ENCODE data around the gene GSTA1. TPM values are rescaled to one million over a fixed set of nuclear protein-coding genes. Genes with fewer than 3 reads are reported as not detected.
"Not testable (repeated sequence)": the region's sequence is repeated elsewhere in the genome, so short reads cannot be mapped to it uniquely, and the experiment has no call there.

GSTA1 gene
- polyA plus RNA-seq, 6 donors from 2014 or later = not detected

- H3K9me3 Mint-ChIP-seq = peaks cover 2 to 19% (median 10%) of the 10 kb centered on the region in 7 donors
- not testable (repeated sequence) for H3K27ac Mint-ChIP-seq; ATAC-seq (ENCODE audit: low read depth in 2 of 2); H3K4me1 Mint-ChIP-seq; DNase-seq; H3K4me3 Mint-ChIP-seq
- peaks cover 5 to 15% (median 8%) of the 10 kb centered on the region in 3 donors for H3K27me3 Mint-ChIP-seq
- peaks cover 4 to 14% of the 10 kb centered on the region in 2 donors for H3K36me3 Mint-ChIP-seq
These were observed 14.0 kb downstream of the GSTA1 start for GRCh38 chr6:52789658-52790057.

DNA sequence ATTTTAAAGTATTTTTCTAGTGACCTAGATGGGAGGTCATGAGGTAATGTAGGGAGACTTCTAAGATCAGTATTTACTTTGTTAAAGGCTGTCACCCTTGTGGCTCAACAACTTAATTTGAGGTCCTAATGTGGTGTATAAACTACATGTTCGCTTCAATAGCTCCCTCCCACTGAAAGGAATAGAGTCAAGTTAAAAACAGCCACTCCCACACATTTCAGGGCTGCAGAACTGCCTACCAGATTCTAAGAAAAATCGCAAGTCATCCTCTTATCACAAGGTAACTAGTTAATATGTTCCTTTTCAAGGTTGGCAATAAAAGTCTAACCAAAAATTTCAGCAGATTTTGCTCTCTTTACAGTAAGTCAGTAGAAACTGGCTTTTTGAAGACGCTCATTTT is 15.1 kb downstream of the GSTA1 start:
- Mint-ChIP-seq H3K9me3 (peaks cover 5 to 17% (median 10%) of the 10 kb centered on the region in 7 donors), H3K27ac (no peak overlapping the region), H3K4me3 (no peak overlapping the region), H3K36me3 (peaks cover 4 to 13% of the 10 kb centered on the region in 2 donors), H3K4me1 (no peaks in the 10 kb centered on the region), H3K27me3 (peaks cover 5 to 15% (median 8%) of the 10 kb centered on the region in 3 donors)
- no peak for DNase-seq
- no peak for ATAC-seq (ENCODE audit: low read depth in 2 of 2)

GRCh38 chr6:52787917-52788316 is 15.7 kb downstream of the GSTA1 start:
- ATAC-seq (ENCODE audit: low read depth in 2 of 2) (no peak), DNase-seq (no peak)
- H3K9me3 Mint-ChIP-seq = peaks cover 5 to 14% (median 7%) of the 10 kb centered on the region in 7 donors
- no peak overlapping the region for H3K27ac Mint-ChIP-seq
- peaks cover 4 to 7% of the 10 kb centered on the region in 2 donors for H3K36me3 Mint-ChIP-seq
- H3K4me3 Mint-ChIP-seq = no peak overlapping the region
- peaks cover 8 to 15% (median 8%) of the 10 kb centered on the region in 3 donors for H3K27me3 Mint-ChIP-seq
- no peaks in the 10 kb centered on the region for H3K4me1 Mint-ChIP-seq

DNA sequence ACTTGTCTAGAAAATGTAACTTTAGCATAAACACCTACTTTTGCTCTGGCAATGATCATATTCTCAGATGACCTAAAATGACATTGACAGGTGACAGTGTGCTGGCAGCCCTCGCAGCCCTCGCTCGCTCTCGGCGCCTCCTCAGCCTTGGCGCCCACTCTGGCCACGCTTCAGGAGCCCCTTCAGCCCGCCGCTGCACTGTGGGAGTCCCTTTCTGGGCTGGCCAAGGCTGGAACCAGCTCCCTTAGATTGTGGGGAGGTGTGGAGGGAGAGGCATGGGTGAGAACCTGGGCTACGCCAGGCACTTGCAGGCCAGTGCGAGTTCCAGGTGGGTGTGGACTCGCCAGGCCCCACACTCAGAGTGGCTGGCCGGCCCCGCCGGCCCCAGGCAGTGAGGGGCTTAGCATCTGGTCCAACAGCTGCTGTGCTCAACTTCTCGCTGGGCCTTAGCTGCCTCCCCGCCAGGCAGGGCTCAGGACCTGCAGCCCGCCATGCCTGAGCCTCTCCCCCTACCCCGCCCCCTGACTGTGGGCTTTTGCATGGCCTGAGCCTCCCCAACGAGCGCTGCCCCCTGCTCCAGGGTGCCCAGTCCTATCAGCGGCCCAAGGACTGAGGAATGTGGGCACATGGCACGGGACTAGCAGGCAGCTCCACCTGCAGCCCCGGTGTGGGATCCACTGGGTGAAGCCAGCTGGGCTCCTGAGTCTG is 17.2 kb downstream of the GSTA1 start:
- H3K9me3 Mint-ChIP-seq = peaks cover 0 to 5% (median 2%) of the 10 kb centered on the region in 7 donors
- H3K36me3 Mint-ChIP-seq = no peaks in the 10 kb centered on the region
- no peak for ATAC-seq (ENCODE audit: low read depth in 2 of 2)
- peaks cover 8 to 13% (median 12%) of the 10 kb centered on the region in 3 donors for H3K27me3 Mint-ChIP-seq
- no peaks in the 10 kb centered on the region for H3K4me1 Mint-ChIP-seq
- DNase-seq = no peak
- H3K4me3 Mint-ChIP-seq = no peak overlapping the region
- no peak overlapping the region for H3K27ac Mint-ChIP-seq

GRCh38 chr6:52782696-52783274 is 20.8 kb downstream of the GSTA1 start:
- H3K27me3 Mint-ChIP-seq = peaks cover 14 to 24% (median 23%) of the 10 kb centered on the region in 3 donors
- not testable (repeated sequence) for DNase-seq; H3K4me3 Mint-ChIP-seq; H3K27ac Mint-ChIP-seq; H3K9me3 Mint-ChIP-seq; H3K4me1 Mint-ChIP-seq; ATAC-seq (ENCODE audit: low read depth in 2 of 2); H3K36me3 Mint-ChIP-seq

- DNase-seq; H3K9me3 Mint-ChIP-seq; H3K4me1 Mint-ChIP-seq; ATAC-seq (ENCODE audit: low read depth in 2 of 2); H3K4me3 Mint-ChIP-seq; H3K36me3 Mint-ChIP-seq; H3K27ac Mint-ChIP-seq: not testable (repeated sequence)
- peaks cover 19 to 29% (median 25%) of the 10 kb centered on the region in 3 donors for H3K27me3 Mint-ChIP-seq
These were observed 21.4 kb downstream of the GSTA1 start for GRCh38 chr6:52782209-52782608.

DNA sequence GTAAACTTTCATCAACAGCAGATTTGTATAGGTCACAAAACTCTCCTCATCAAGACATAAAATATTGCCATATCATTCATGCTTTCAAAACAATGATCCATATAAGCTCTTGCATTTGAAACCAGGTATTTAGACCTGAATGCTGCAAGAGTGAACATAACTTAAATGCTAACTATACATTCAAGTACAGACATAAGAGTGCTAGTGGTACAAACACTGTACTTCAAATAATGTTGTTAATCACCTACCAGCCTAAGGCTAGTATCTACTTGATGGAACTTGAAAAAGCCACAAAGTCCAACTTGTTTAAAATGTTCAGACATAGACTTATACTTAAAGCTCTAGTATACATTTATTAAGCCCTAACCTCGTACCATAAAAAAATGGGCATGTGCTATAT is 24.4 kb downstream of the GSTA1 start:
- Mint-ChIP-seq H3K4me3 (no peak overlapping the region), H3K27me3 (peaks cover 33 to 41% (median 35%) of the 10 kb centered on the region in 3 donors), H3K9me3 (peaks cover 0 to 6% (median 3%) of the 10 kb centered on the region in 7 donors), H3K36me3 (no peaks in the 10 kb centered on the region), H3K27ac (no peak overlapping the region), H3K4me1 (no peaks in the 10 kb centered on the region)
- DNase-seq = no peak
- ATAC-seq (ENCODE audit: low read depth in 2 of 2) = no peak

GRCh38 chr6:52776711-52777351 is 26.8 kb downstream of the GSTA1 start:
- H3K27me3 Mint-ChIP-seq = peaks cover 29 to 41% (median 37%) of the 10 kb centered on the region in 3 donors
- H3K4me3 Mint-ChIP-seq; H3K4me1 Mint-ChIP-seq; H3K27ac Mint-ChIP-seq; H3K36me3 Mint-ChIP-seq; DNase-seq; ATAC-seq (ENCODE audit: low read depth in 2 of 2); H3K9me3 Mint-ChIP-seq: not testable (repeated sequence)

- not testable (repeated sequence) for ATAC-seq (ENCODE audit: low read depth in 2 of 2); H3K27ac Mint-ChIP-seq; H3K9me3 Mint-ChIP-seq; H3K4me1 Mint-ChIP-seq; DNase-seq; H3K4me3 Mint-ChIP-seq; H3K36me3 Mint-ChIP-seq
- H3K27me3 Mint-ChIP-seq = peaks cover 0 to 12% (median 2%) of the 10 kb centered on the region in 3 donors
These were observed 34.2 kb downstream of the GSTA1 start for GRCh38 chr6:52769399-52769798.

- not testable (repeated sequence) for H3K27ac Mint-ChIP-seq; ATAC-seq (ENCODE audit: low read depth in 2 of 2); H3K4me3 Mint-ChIP-seq; H3K9me3 Mint-ChIP-seq; H3K36me3 Mint-ChIP-seq; H3K4me1 Mint-ChIP-seq; DNase-seq
- peaks cover 0 to 15% (median 8%) of the 10 kb centered on the region in 3 donors for H3K27me3 Mint-ChIP-seq
These were observed 36.0 kb downstream of the GSTA1 start for GRCh38 chr6:52767658-52768057.

GRCh38 chr6:52763322-52763916 is 40.2 kb downstream of the GSTA1 start, which contains the start of gene GSTA2:
Gene GSTA2, minus strand, starts transcription at chr6:52763475. Its CDS starts 5,528 bp downstream, at chr6:52757947.
- not testable (repeated sequence) for H3K36me3 Mint-ChIP-seq; H3K4me1 Mint-ChIP-seq; ATAC-seq (ENCODE audit: low read depth in 2 of 2); H3K27ac Mint-ChIP-seq; H3K4me3 Mint-ChIP-seq; H3K9me3 Mint-ChIP-seq; DNase-seq
- H3K27me3 Mint-ChIP-seq = peaks cover 0 to 28% (median 14%) of the 10 kb centered on the region in 3 donors

- H3K9me3 Mint-ChIP-seq; DNase-seq; H3K27ac Mint-ChIP-seq; ATAC-seq (ENCODE audit: low read depth in 2 of 2); H3K36me3 Mint-ChIP-seq; H3K4me1 Mint-ChIP-seq: not testable (repeated sequence)
- Mint-ChIP-seq H3K27me3 (peaks cover 0 to 31% (median 14%) of the 10 kb centered on the region in 3 donors), H3K4me3 (peak overlapping the region in 1 of 8 donors; percentile 19)
These were observed 41.7 kb downstream of the GSTA1 start for GRCh38 chr6:52761673-52762491.

Measured in naive B cell (primary cell).